Fibroblast of skin of scalp (primary cell): Measurements from ENCODE around the gene NADK. TPM values are rescaled to one million over a fixed set of nuclear protein-coding genes. Genes with fewer than 3 reads are reported as not detected.

Experiments used
- DNase-seq: peaks from one replicate; pipeline ENCODE4 v3.0.0-alpha.2; 2013
- polyA plus RNA-seq, 2 experiments: library from polyadenylated mRNA; unstranded; fragments of 120-200 nt; gene quantifications; one replicate each; pipeline ENCODE4 v1.2.1, GENCODE V29; 2013; ENCODE audit not compliant: insufficient read length in 2 of 2

Gene NADK, protein sequence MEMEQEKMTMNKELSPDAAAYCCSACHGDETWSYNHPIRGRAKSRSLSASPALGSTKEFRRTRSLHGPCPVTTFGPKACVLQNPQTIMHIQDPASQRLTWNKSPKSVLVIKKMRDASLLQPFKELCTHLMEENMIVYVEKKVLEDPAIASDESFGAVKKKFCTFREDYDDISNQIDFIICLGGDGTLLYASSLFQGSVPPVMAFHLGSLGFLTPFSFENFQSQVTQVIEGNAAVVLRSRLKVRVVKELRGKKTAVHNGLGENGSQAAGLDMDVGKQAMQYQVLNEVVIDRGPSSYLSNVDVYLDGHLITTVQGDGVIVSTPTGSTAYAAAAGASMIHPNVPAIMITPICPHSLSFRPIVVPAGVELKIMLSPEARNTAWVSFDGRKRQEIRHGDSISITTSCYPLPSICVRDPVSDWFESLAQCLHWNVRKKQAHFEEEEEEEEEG
- polyA plus RNA-seq (2013, experiment 1 of 2; ENCODE audit: insufficient read length): 45.4 TPM
- 46.7 TPM for polyA plus RNA-seq (2013, experiment 2 of 2; ENCODE audit: insufficient read length)

DNA sequence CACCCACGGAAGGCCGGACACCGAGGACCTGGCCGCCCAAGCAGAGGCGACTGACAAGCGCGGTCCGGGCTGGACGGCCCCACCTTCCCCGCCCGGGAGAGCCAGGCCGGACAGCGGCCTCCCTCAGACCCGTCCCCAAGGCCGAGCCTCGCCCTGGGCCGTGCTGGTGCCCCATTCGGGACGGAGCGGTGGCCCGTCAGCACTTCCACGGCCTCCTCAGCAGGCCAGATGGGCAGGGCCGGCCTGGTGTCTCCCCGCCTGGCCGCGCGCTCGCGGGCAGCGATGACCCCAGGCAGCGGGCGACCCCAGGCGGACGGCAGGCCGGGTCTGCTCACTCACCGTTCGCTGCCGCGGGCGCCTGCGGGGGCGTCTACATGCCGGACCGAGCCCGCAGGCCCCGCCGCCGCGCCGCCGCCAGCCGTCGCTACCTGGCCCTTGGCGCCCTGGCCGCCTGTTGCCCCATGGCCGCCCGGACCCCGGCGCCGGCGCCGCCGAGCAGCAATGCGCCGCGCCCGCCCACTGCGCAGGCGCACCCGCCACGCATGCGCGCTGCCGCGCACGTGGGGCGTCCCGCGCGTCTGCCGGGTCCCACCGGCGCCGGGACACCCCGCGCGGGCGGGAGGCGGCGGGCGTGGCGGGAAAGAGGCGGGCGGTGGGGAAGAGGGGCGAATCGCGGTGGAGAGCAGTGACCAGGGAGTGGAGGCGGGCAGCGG lies at the start of gene NADK:
Gene NADK (minus strand): TSS at position 521 of the 713 bp plus-strand sequence. CDS start 13,064 bp downstream, outside the sequence.
- peak; percentile 66 for DNase-seq

DNA sequence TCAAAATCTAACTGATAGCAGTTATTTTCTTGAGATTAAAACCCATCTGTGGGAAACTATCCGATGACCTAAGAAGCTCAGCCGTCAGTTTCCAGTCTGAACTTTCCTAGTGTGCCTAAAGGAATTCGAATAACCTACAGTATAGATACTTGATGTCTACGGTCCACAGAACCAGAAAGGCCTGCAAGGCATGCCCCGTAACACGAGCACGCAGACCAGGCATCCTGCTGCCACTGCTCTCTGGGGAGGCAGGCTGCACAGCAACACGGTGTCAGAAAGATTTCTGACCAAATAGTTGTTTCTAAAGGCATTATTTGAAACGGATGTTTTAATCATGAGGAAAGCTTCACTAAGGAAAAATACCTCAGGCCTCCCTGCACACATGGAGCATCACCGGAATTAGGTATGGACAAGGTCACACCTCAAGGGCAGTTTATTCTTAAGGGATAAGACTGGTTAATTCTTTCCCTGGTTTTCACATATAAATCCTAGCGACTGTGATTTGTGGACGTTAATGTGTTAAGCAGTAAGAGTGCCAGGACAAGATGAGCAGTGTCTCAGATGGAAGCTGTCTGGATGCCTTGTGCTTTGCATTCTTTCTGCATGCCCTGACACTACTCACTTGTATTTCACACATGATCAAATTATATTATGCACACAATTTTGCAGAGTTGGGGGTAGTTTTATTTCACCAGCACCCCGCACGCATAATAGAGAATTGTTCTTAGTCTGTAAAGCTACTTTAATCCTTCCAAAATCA lies 49.0 kb upstream of the NADK start:
- DNase-seq: peak; percentile 33

DNA sequence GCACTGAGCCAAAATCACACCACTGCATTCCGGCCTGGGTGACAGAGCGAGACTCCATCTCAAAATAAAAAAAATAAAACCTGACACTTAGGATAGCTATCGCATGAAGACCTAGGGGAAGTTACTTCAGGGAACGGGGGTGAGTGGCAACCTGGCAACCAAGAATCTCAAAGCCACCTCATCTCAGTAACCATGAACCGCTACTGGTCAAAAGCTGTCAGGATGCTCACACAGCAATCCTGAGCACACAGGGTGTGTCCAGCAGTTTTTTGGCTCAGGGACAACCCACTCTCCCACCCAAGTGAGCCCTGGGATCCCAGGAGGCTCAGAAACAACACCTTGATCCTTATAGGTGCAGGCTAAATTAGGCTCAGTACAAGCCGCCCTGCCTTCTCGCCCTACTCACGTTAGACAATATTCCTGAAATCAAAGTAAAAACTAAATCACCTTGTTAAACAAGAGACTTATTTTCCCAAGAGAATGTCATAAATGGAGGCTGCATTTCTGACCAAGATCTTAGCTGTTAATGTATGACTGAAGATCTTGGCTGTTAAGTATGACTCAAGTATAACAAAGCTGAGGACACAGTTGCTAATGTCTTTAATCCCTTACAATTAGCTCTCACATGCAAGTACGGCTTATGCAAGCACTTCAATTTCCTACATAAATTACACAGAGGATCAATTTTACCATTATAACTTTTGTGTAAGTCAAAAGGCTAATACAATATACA lies 48.3 kb upstream of the NADK start:
- DNase-seq: peak; percentile 23

DNA sequence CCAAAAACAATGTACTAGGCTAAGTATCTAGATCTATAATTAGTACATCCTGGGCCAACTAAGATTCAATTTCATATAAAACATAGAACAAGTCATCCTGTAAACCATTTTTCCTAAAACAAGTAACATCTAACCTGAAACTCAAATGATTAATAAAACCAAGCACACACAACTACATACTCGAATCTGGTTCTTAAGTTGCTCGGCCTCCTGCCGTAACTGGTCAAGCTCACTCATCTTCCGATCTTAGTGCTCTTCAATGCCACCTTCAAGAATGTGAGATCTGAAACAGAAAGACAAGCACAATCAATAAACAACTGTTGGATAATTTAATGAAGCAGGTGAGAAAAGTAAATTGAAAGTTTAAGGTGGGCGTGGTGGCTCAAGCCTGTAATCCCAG lies 46.9 kb upstream of the NADK start:
- no peak for DNase-seq

DNA sequence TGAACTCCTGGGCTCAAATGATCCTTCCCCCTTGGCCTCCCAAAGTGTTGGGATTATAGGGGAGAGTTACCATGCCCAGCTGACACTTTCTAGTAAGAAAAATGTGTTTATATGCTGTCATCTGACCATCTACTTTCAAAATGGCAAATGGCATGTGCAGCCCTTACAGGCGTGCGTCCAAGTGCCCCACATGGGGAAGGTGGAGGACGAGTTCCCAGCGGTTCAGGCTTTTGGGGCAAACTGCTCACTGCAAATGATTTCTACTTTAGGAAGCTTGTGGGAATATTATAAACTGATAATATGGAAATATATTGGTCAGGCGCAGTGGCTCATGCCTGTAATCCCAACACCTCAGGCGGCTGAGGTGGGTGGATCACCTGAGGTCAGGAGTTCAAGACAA lies 41.5 kb upstream of the NADK start:
- no peak for DNase-seq

DNA sequence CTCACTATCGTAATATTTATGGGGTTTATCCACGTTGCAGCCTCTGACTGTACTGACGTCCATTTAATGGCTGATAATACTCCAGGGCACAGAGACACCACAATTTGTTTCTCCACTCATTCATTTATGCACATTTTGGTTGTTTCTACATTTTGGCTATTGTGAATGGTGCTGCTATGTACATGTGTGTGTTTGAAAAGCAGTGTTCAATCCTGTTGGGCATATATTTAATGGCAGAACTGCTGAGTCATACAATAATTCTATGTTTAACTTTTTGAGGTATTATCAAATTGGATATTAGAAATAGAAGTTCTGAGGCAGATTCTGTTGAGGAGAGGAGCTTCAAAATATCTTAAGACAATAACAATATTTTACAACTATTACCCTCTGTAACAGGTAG lies 39.0 kb upstream of the NADK start:
- DNase-seq: no peak

DNA sequence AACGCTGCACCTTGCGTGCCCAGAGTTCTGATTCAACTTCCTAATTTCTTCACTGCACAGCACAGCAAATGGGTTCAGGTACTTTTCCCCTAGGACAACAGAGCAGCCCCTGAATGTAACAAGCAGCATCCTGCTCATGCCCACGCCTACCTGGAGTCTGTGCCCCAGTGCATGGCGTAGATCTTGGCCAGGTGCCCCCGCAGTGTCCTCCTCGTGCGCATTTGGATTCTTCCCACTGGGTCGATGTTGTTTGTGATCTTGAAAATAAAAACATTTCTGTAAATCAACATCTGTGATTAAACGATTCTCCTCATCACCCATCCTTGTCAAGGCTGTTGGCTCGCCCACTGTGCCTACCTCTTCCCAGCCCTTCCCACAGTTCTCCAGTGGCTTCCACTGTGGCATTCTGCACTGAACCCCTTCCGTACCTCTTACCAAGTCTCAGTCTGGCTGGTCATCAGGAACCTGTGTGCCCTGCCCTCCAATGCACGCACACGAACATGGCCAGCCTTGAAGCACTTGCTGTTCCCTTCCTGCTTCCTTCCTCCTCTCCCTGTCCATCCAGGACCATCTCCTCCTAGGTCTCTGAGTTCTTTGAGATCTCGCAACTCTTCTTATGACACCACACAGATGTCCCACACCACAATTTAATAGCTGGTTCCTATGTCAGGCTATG lies 37.5 kb upstream of the NADK start:
- no peak for DNase-seq

DNA sequence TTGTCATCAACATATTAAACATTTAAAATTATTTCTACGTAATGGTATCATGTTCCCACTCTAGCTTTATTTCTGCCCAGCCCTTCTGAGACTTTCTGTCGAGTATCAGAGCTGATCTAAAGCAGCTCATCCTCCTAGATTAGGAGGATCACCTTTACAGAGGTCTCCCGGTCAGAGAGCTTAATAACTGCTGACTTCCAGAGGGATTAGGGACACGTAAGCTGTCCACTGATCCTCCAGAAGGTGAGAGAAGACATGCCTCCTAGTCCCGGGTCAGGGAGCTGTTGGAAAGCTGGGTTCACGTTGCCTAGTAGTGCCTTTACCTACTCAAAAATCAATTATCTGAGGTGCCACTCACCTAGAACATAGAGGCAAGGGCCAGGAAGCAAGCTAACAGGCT lies 31.2 kb upstream of the NADK start:
- no peak for DNase-seq

DNA sequence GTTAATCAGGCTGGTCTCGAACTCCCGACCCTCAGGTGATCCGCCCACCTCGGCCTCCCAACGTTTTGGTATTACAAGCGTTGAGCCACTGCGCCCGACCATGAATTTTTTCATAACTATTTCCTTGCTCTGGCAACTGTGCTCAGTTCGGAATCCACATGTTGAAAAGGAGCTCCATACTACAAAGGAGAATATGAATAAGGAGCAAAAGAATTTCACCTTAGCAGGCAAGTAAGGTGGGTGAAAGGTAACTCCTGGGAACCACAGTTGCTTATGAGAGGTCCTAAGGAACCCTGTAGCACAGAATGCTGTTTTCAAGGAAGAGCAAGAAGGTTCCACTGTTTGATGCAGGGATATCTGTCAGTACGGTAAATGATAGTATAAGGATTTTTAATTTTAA lies 29.9 kb upstream of the NADK start:
- DNase-seq: no peak

DNA sequence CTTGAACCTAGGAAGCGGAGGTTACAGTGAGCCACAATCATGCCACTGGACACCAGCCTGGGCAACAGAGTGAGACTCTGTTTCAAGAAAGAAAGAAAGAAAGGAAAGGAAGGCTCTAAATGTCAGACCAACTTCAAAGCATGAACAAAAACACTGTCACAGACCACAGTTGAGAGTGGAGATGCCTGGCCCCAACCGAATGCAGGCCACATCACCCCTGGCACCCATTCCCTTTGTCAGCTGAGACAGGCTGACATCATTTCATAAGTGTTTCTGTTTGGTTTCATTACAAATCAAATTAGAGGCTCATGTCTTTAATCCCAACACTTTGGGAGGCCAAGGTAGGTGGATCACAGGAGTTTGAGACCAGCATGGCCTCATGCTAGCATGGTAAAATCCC lies 28.6 kb upstream of the NADK start:
- DNase-seq: peak; percentile 42

DNA sequence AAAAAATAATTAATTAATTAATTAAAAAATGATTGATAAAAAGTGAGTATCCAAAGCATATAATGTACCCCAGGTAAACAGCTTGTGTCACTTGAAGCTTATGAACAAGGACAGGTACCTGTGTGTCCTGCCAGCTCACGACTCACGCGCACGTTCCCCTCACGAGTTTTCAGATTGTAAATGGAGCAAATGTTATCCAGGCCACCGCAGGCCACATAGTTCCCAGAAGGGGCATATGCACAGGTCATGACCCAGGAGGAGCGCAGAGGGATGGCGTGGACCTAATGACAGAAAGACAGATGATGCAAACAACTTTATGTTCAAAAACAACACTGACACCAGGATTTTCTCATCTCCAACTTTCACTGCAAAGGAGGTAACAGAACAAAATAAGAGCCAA lies 26.0 kb upstream of the NADK start:
- DNase-seq: no peak

DNA sequence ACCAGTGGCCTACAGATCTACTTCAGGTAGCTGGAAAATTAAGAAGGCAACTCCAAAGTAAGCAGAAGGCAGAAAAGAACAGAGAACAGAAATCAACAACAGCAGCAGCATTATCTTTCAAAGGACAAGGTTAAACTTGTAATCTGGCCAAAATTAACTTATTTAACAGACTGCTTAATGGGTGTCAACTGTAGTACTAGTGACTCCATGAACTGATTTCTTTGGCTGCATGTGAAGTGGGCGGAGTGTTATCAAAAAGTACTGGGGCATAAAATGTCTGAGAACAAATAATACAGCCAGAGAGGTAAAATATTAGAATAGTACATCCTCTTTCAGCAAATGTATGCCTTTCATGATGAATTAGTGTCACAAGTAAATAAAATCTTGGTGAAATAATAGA lies 24.6 kb upstream of the NADK start:
- DNase-seq: no peak

DNA sequence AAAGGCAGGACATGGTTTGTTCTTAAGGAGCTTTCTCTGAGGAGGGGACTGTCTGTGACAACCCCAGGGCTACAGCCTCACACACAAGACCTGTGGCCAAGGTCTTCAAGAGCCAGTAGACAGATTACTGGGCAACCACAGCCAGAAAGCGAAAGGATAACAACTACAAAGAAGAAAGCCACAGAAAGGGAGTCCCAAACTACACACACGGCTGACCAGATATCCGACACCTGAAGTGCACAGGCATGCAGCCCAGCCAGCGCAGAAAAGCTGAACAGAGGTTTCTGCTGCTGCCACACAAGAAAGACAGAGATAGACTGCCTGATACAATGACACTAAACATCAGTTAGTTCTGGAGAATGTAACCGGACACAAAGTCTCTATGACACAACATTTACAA lies 21.4 kb upstream of the NADK start:
- no peak for DNase-seq

DNA sequence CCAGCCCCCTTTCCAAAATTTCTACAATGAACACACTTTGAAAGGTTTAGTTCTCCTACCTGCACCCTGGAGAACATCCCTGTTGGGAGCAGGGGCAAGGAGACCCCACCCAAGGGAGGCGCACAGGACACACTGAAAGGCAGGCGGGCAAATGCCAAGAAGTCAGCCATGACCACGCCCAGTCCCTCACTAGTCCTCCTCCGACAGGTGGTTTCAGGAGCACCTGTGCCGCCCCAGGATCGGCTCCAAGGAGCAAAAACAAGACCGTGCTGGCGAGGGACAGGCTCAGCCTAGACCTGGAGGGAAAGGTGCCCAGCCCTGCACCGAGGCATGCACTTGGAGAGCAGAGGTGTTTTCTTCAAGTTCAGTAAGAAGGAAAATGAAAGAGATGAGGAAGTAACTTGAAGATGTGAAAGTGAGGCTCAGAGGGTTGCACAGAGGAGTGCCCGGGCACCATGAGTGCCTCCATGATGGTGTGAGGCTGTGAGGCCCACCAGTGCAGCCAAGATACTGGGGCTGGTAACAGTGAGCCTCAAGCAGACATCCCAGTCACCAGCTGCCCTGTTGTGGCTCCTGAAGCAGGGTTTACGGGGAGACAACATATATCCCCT lies 19.6 kb upstream of the NADK start:
- DNase-seq: no peak

DNA sequence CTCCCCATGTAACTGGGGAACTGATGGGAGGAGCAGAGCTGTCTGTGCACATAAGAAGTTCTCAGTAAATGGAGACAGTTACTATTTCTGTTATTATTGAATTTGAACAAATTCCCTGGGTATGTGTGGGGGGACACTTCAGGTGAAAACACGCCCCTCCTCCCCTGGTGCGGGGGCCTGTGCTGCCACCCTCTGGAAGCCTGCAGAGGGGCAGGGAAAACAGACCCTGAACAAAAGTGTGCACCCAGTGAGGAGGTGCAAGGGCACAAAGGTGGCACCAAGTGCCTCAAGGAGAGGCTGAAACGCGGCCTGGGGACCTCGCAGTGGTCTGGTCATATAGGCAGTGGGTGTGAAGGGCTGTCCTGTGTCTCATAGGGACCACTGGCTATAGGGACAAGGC lies 18.2 kb upstream of the NADK start:
- DNase-seq: no peak

DNA sequence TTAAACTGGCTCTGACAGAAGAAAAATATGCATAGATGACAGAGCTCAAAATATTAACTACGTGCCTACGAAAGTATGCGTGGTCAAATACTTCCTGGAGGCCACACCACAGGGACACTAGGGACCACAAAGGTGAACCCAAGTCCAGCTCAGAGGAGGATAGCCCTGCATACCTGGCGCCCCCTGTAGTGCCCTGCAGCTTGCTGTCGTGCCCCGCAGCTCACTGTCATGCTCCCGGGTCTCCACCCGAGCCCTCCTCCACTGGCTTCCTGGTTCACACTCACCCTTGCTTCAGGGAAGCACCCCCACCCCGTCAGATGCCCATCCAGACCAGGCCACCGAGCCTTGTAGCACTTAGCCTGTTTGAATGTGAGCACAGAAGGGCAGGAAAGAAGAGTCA lies 16.7 kb upstream of the NADK start:
- DNase-seq: no peak

DNA sequence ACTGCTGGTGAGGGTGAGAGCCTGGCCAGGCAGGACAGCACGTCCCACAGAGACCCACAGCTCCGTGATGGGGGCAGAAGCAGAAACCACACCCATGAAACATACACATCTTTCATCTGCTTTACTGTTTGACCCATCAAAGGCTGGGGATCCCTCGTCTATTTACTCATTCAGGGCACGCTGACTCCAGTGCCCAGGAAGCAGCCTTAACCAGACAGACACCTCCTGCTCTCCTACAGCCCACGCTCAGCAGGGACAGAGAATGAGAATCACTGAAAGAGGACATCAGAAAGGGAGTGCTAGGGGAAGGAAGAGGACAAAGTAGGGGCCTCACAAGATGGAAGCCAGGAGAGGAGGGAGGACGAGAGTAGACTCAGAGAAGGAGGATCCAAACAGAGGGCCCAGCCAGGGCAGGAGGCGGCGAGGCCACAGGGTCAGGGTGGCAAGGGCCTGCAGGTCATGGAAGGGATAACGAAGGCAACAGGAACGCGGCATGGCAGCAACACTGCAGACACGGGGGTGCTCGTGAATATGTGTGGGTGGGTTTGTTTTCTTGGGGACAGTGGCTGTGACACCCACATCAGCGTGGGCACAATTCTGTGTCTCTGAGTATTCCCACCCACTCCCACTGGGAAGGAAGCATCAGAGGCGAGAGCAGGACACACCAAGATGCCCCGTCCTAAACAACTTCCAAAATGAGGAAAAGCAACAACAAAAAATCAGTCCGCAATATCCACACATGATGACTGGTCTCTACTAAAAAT lies 15.4 kb upstream of the NADK start:
- no peak for DNase-seq

DNA sequence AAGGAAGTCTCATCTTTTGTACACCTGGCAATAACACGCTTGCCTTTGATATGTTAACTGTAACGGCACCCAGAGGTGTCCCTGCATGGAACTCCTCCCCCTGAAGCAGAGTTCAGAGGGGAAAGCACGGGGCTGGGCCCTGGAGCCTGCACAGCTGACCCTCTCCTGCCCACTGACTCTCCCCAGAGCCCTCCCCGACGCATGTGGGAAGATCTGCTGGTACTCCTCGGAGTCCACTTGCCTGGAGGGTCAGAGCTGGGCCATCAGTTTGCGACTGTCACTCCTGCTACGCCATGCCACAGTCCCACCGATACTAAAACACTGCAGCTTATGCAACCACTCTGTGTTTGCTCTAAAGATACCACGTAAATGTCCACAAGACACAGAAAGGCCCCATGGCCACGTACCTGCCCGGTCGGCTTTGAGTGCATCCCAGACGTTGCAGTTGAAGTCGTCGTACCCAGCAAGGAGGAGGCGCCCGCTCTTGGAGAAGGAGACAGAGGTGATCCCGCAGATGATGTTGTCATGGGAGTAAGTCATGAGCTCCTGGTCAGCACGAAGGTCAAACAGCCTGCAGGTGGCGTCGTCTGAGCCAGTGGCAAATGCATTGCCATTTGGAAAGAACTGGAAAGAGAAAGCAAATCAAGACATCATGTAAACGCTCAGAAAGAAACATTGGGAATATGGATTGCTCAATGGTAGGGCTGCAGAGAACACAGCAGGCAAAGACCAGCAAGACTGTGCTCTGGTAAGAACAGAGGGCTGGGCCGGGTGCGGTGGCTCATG lies 10.6 kb upstream of the NADK start:
- peak; percentile 27 for DNase-seq

DNA sequence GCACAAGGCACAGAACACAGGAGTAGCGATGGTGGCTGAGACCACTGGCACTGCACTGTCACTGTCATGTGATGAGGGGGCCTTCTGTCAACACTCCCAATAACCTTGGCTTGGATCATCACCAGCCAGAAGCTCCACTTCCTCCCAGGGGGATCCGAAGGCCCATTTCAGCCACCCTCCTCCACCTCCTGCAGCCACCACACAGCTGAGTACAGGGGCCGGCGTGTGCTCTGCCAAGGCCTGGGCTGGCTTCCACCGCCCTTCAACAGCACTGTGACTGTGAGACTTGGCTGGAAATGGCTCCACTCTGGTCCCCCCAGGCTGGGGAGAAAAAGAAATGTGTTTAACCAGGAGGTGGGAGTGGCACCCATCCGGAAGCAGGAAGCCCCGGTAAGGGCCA lies 9.9 kb upstream of the NADK start:
- DNase-seq: no peak
